Mesodermal cell (in vitro differentiated cells): ENCODE results near the gene C19orf85.
"Not testable (repeated sequence)": the region's sequence is repeated elsewhere in the genome, so short reads cannot be mapped to it uniquely, and the experiment has no call there.

Experiments
- H3K27ac ChIP-seq: 2 replicates; pipeline ENCODE4 v1.7.0; 2013; ENCODE audit warnings: mild to moderate bottlenecking, low read depth, low read length, moderate library complexity; ENCODE audit not compliant: severe bottlenecking
- H3K36me3 ChIP-seq: 2 replicates; pipeline ENCODE4 v1.7.1; 2013; ENCODE audit warnings: mild to moderate bottlenecking, low read length, moderate library complexity; ENCODE audit not compliant: control insufficient read depth, insufficient read depth
- H3K4me1 ChIP-seq: one replicate; pipeline ENCODE4 v1.7.1; 2013; ENCODE audit warnings: mild to moderate bottlenecking, low read length; ENCODE audit not compliant: insufficient read depth, control insufficient read depth, poor library complexity, severe bottlenecking
- H3K4me3 ChIP-seq: 2 replicates; pipeline ENCODE4 v1.7.0; 2013; ENCODE audit warnings: low read length, control low read depth, mild to moderate bottlenecking; ENCODE audit not compliant: insufficient read depth, poor library complexity, severe bottlenecking; ENCODE audit errors: extremely low read depth
- H3K9me3 ChIP-seq: 2 replicates; pipeline ENCODE4 v1.7.1; 2013; ENCODE audit warnings: mild to moderate bottlenecking, low read length, moderate library complexity; ENCODE audit not compliant: control insufficient read depth
- WGBS, 2 experiments: methylation state at CpG; one replicate each; pipeline ENCODE4 v1.1.5; 2013; ENCODE audit warnings: missing lambda C conversion rate in 2 of 2; ENCODE audit not compliant: insufficient coverage in 2 of 2; 5-methylcytosine and 5-hydroxymethylcytosine counted together

C19orf85 gene

DNA sequence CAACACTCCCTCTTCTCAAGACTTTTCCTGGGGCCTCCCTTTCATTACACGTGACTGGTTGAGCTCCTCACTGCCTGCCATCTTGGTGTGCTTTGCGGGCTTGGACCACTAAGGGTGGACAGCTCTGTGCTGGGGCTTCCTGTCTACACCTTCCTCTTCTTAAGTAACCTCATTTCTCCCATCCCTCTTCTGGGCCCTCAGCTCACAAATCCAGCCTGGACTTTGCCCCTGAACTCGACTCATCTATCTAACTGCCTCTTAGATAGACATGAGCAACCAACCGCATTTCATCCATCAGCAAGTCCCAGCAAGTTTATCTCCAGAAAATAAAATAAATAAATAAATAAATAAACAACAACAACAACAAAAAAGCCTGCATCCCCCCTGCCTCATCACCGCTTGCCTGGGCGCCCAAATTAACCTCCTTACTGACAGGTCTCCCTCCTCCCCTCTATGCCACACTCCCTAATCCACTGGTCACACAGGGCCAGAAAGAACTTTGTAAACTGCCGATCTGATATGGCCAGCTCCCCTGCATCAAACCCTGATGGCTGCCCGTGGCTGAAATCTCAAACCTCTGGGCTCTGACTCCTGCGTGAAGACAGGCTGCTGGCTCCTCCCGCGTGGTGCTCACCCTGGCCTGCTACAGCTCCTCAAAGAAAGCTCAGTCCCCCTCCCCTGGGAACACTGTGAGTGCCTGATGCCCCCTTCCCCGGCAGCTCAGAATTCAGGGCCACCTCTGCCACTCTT is 10.9 kb downstream of the C19orf85 start:
- Histone ChIP-seq H3K4me3 (no peak overlapping the region), H3K9me3 (no peaks in the 10 kb centered on the region), H3K36me3 (peaks cover 3% of the 10 kb centered on the region), H3K27ac (no peak overlapping the region), H3K4me1 (peaks cover 9% of the 10 kb centered on the region)
- 94 to 95% methylated on average over 9 to 11 of the region's 12 CpGs for WGBS, 2 experiments

GRCh38 chr19:55452749-55453346 is 11.7 kb downstream of the C19orf85 start:
- Histone ChIP-seq H3K4me3 (peak overlapping the region; percentile 5), H3K36me3 (peaks cover 3% of the 10 kb centered on the region), H3K4me1 (peaks cover 9% of the 10 kb centered on the region), H3K27ac (no peak overlapping the region), H3K9me3 (no peaks in the 10 kb centered on the region)
- 10 to 19% methylated on average over 7 to 13 of the region's 34 CpGs for WGBS, 2 experiments

GRCh38 chr19:55451965-55452748 is 12.4 kb downstream of the C19orf85 start:
- peak overlapping the region; percentile 22 for H3K4me3 ChIP-seq
- H3K9me3 ChIP-seq: no peaks in the 10 kb centered on the region
- 7 to 8% methylated on average over 31 of the region's 57 CpGs for WGBS, 2 experiments
- peaks cover 9% of the 10 kb centered on the region for H3K4me1 ChIP-seq
- H3K27ac ChIP-seq: no peak overlapping the region
- peaks cover 3% of the 10 kb centered on the region for H3K36me3 ChIP-seq

DNA sequence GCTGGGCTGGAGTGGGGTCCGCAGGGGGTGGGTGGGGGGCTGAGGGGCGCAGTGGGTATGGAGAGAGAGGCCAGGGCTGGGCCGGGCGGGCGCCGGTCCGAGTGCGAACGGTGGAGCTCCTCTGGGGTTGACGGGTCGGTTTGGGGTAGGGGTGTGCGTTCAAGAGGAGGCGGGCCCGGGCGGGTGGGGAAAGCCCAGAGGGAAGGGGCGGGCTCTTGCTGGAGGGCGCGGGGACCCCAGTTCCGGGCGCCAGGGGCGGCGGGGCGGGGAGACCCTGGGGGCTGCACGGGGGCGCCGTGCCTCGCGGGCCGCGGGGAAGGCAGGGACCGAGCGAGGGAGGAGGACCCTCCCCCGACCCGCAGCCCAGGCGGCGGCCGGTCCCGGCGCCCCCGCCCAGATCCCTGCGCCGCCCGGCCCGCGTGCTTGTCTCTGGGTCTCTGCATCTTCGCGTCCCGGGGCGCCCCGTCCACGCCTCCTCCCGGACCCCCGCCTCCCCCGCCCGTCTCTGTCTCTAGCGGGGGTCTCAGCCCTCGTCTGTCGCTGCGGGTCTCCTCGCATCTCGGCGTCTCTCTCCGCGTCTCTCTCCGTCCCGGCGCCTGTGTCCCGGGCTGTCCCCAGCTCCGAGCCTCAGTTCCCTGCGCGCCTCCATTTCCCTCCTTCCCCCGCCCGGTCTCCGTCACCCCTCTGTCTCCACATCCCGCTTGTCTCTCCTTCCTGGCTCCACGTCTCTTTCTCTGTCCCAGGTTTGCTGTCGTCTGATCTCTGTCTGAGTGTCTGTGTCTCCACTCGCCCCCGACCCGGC is 13.2 kb downstream of the C19orf85 start:
- 1 to 2% methylated on average over 25 to 68 of the region's 80 CpGs for WGBS, 2 experiments
- peaks cover 3% of the 10 kb centered on the region for H3K36me3 ChIP-seq
- H3K4me1 ChIP-seq: peaks cover 9% of the 10 kb centered on the region
- H3K27ac ChIP-seq: no peak overlapping the region
- peak overlapping the region; percentile 22 for H3K4me3 ChIP-seq
- H3K9me3 ChIP-seq: no peaks in the 10 kb centered on the region

DNA sequence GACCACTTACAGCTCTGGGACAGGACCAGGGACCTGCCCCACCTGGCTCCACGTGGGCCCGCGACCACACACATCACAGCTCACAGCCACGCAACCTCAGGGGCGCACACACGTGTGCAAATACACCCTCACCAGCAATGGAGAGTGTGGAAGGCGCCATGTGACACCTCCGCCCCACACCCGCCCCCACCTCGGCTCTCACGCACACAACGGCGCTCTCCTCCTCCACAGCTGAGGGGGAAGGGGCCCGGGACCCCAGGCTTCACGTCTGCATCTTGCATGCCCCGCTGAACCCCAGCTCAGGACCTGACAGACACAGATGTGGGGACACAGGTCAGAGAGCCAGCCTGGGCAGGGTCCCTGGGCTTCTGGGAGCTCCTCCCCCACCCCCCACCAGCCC is 15.1 kb downstream of the C19orf85 start:
- Histone ChIP-seq H3K4me1 (peaks cover 9% of the 10 kb centered on the region), H3K9me3 (no peaks in the 10 kb centered on the region), H3K4me3 (no peak overlapping the region), H3K27ac (no peak overlapping the region), H3K36me3 (no peaks in the 10 kb centered on the region)
- WGBS, 2 experiments: 30% methylated on average over 8 of the region's 16 CpGs; no CpG with 5 or more reads in 1 of the 2 experiments

- H3K36me3 ChIP-seq, H3K27ac ChIP-seq, H3K4me3 ChIP-seq, H3K9me3 ChIP-seq, H3K4me1 ChIP-seq: not testable (repeated sequence)
- WGBS, 2 experiments: 74 to 90% methylated on average over 2 to 5 of the region's 5 CpGs
These were observed 16.4 kb downstream of the C19orf85 start for GRCh38 chr19:55448175-55448490.

GRCh38 chr19:55447421-55448174 is 17.0 kb downstream of the C19orf85 start:
- WGBS, 2 experiments: 25 to 38% methylated on average over 7 to 16 of the region's 16 CpGs
- Histone ChIP-seq H3K36me3 (no peaks in the 10 kb centered on the region), H3K4me3 (no peak overlapping the region), H3K9me3 (no peaks in the 10 kb centered on the region), H3K27ac (no peak overlapping the region), H3K4me1 (peaks cover 9% of the 10 kb centered on the region)

GRCh38 chr19:55446060-55446459 is 18.5 kb downstream of the C19orf85 start:
- Histone ChIP-seq H3K36me3 (no peaks in the 10 kb centered on the region), H3K4me3 (no peak overlapping the region), H3K4me1 (no peaks in the 10 kb centered on the region), H3K9me3 (no peaks in the 10 kb centered on the region), H3K27ac (no peak overlapping the region)
- WGBS, 2 experiments: 55 to 73% methylated on average over 2 to 3 of the region's 8 CpGs

- WGBS, 2 experiments: 49 to 51% methylated on average over 11 of the region's 11 CpGs
- no peaks in the 10 kb centered on the region for H3K36me3 ChIP-seq
- H3K4me1 ChIP-seq: no peaks in the 10 kb centered on the region
- H3K27ac ChIP-seq: no peak overlapping the region
- no peak overlapping the region for H3K4me3 ChIP-seq
- H3K9me3 ChIP-seq: no peaks in the 10 kb centered on the region
These were observed 19.9 kb downstream of the C19orf85 start for GRCh38 chr19:55444646-55445045.
